Astrocyte (in vitro differentiated cells and primary cell): ENCODE data around the gene ECE2. TPM values are rescaled to one million over a fixed set of nuclear protein-coding genes. Genes with fewer than 3 reads are reported as not detected.

ENCODE experiments used
- DNase-seq: peaks from one replicate; pipeline ENCODE4 v3.0.0-alpha.2; 2010; ENCODE audit warnings: low read depth
- FAIRE-seq: peaks from 2 replicates; lab custom pipeline; 2011; peaks lifted over from hg19 to GRCh38; lab: Jason Lieb, UNC
- H2AFZ ChIP-seq: 2 replicates; pipeline ENCODE4 v1.6.0; 2012; ENCODE audit warnings: low read depth, low read length, inconsistent platforms
- H3K27ac ChIP-seq: 2 replicates; pipeline ENCODE4 v1.5.1; 2011; ENCODE audit warnings: low read depth, low read length, inconsistent platforms
- H3K27me3 ChIP-seq: 2 replicates; pipeline ENCODE4 v1.6.0; 2011; ENCODE audit warnings: low read length, inconsistent platforms; ENCODE audit not compliant: insufficient read depth
- H3K36me3 ChIP-seq: 2 replicates; pipeline ENCODE4 v1.5.1; 2011; ENCODE audit warnings: low read length, inconsistent platforms; ENCODE audit not compliant: insufficient read depth
- H3K4me1 ChIP-seq: 2 replicates; pipeline ENCODE4 v1.5.1; 2011; ENCODE audit warnings: low read length, inconsistent platforms; ENCODE audit not compliant: insufficient read depth
- H3K4me2 ChIP-seq: 2 replicates; pipeline ENCODE4 v1.6.0; 2012; ENCODE audit warnings: low read length, inconsistent platforms
- H3K4me3 ChIP-seq: 2 replicates; pipeline ENCODE4 v1.5.1; 2011; ENCODE audit warnings: low read depth, mild to moderate bottlenecking, low read length, inconsistent platforms; ENCODE audit not compliant: insufficient read depth
- H3K79me2 ChIP-seq: 2 replicates; pipeline ENCODE4 v1.6.0; 2012; ENCODE audit warnings: mild to moderate bottlenecking, low read length, inconsistent platforms; ENCODE audit not compliant: insufficient read depth
- H3K9ac ChIP-seq: 2 replicates; pipeline ENCODE4 v1.6.0; 2012; ENCODE audit warnings: mild to moderate bottlenecking, low read length, inconsistent platforms
- H3K9me3 ChIP-seq: 2 replicates; pipeline ENCODE4 v1.5.1; 2012; ENCODE audit warnings: low read depth, mild to moderate bottlenecking, low read length, inconsistent platforms; ENCODE audit not compliant: insufficient read depth
- H4K20me1 ChIP-seq: 2 replicates; pipeline ENCODE4 v1.6.0; 2012; ENCODE audit warnings: low read length, inconsistent platforms; ENCODE audit not compliant: insufficient read depth
- H3K27ac Mint-ChIP-seq: one replicate; pipeline ENCODE4 v1.8.0; 2021; ENCODE audit warnings: mild to moderate bottlenecking, mixed read lengths; ENCODE audit not compliant: unreplicated experiment
- H3K27me3 Mint-ChIP-seq: one replicate; pipeline ENCODE4 v1.8.0; 2021; ENCODE audit warnings: low read depth, mixed read lengths; ENCODE audit not compliant: unreplicated experiment
- H3K36me3 Mint-ChIP-seq: one replicate; pipeline ENCODE4 v1.8.0; 2021; ENCODE audit warnings: low read depth, mixed read lengths; ENCODE audit not compliant: unreplicated experiment
- H3K4me1 Mint-ChIP-seq: one replicate; pipeline ENCODE4 v1.8.0; 2021; ENCODE audit warnings: low read depth, mixed read lengths; ENCODE audit not compliant: unreplicated experiment
- H3K4me3 Mint-ChIP-seq: one replicate; pipeline ENCODE4 v1.8.0; 2021; ENCODE audit warnings: mild to moderate bottlenecking, moderate library complexity, mixed read lengths; ENCODE audit not compliant: unreplicated experiment
- H3K9me3 Mint-ChIP-seq: one replicate; pipeline ENCODE4 v1.8.0; 2021; ENCODE audit warnings: mild to moderate bottlenecking, mixed read lengths; ENCODE audit not compliant: unreplicated experiment
- CTCF ChIP-seq: IDR thresholded peaks from 2 replicates; pipeline ENCODE4 v1.5.1; 2011; ENCODE audit warnings: low read depth, mild to moderate bottlenecking, inconsistent platforms, low read length, moderate library complexity; ENCODE audit not compliant: insufficient read depth
- EZH2 ChIP-seq: IDR thresholded peaks from 2 replicates; pipeline ENCODE4 v1.6.1; 2012; ENCODE audit warnings: mild to moderate bottlenecking, low read length, inconsistent platforms; ENCODE audit not compliant: insufficient read depth
- total RNA-seq: library from RNA; stranded (reverse); gene quantifications from 2 replicates; pipeline ENCODE4 v1.2.1, GENCODE V29; 2021

Gene ECE2
- total RNA-seq, 1 donor from 2014 or later = not detected

GRCh38 chr3:184317201-184317600, 41.4 kb downstream of the ECE2 start:
- H3K4me1 ChIP-seq = peaks cover 35% of the 10 kb centered on the region
- FAIRE-seq = no peak
- H3K9ac ChIP-seq = peak overlapping the region; percentile 99
- Mint-ChIP-seq H3K27ac (peak overlapping the region; percentile 19), H3K9me3 (no peaks in the 10 kb centered on the region), H3K36me3 (peaks cover 16% of the 10 kb centered on the region), H3K27me3 (no peaks in the 10 kb centered on the region), H3K4me1 (peaks cover 25% of the 10 kb centered on the region), H3K4me3 (peak overlapping the region; percentile 91)
- H3K36me3 ChIP-seq = peaks cover 28% of the 10 kb centered on the region
- TF ChIP-seq EZH2 (no peak), CTCF (no peak)
- DNase-seq = no peak
- H3K27ac ChIP-seq = no peak overlapping the region
- H4K20me1 ChIP-seq = peaks cover 70% of the 10 kb centered on the region
- H3K79me2 ChIP-seq = peaks cover 75% of the 10 kb centered on the region
- peak overlapping the region; percentile 98 for H3K4me2 ChIP-seq
- no peaks in the 10 kb centered on the region for H3K27me3 ChIP-seq
- no peaks in the 10 kb centered on the region for H3K9me3 ChIP-seq
- peak overlapping the region; percentile 97 for H3K4me3 ChIP-seq
- H2AFZ ChIP-seq = no peak overlapping the region

- Histone ChIP-seq H3K79me2 (peaks cover 99% of the 10 kb centered on the region), H4K20me1 (peaks cover 99% of the 10 kb centered on the region), H3K27me3 (no peaks in the 10 kb centered on the region), H3K27ac (peak overlapping the region; percentile 74), H3K4me1 (peaks cover 35% of the 10 kb centered on the region), H3K9me3 (no peaks in the 10 kb centered on the region), H3K36me3 (peaks cover 55% of the 10 kb centered on the region), H2AFZ (no peak overlapping the region), H3K4me2 (peak overlapping the region; percentile 82), H3K4me3 (no peak overlapping the region), H3K9ac (peak overlapping the region; percentile 55)
- no peak overlapping the region for H3K4me3 Mint-ChIP-seq
- H3K9me3 Mint-ChIP-seq = no peaks in the 10 kb centered on the region
- no peaks in the 10 kb centered on the region for H3K27me3 Mint-ChIP-seq
- H3K4me1 Mint-ChIP-seq = peaks cover 28% of the 10 kb centered on the region
- FAIRE-seq = no peak
- TF ChIP-seq CTCF (no peak), EZH2 (no peak)
- DNase-seq = peak; percentile 92
- H3K36me3 Mint-ChIP-seq = peaks cover 30% of the 10 kb centered on the region
- peak overlapping the region; percentile 86 for H3K27ac Mint-ChIP-seq
Observed at GRCh38 chr3:184320104-184320445, 44.3 kb downstream of the ECE2 start.

GRCh38 chr3:184321666-184322065, 45.8 kb downstream of the ECE2 start:
- Mint-ChIP-seq H3K9me3 (no peaks in the 10 kb centered on the region), H3K36me3 (peaks cover 40% of the 10 kb centered on the region), H3K27ac (peak overlapping the region; percentile 58), H3K4me3 (no peak overlapping the region), H3K27me3 (no peaks in the 10 kb centered on the region), H3K4me1 (peaks cover 25% of the 10 kb centered on the region)
- H3K9me3 ChIP-seq = no peaks in the 10 kb centered on the region
- H3K4me1 ChIP-seq = peaks cover 30% of the 10 kb centered on the region
- no peak overlapping the region for H3K27ac ChIP-seq
- H4K20me1 ChIP-seq = peaks cover 99% of the 10 kb centered on the region
- no peak overlapping the region for H3K9ac ChIP-seq
- DNase-seq = no peak
- no peaks in the 10 kb centered on the region for H3K27me3 ChIP-seq
- peaks cover 99% of the 10 kb centered on the region for H3K79me2 ChIP-seq
- H3K36me3 ChIP-seq = peaks cover 71% of the 10 kb centered on the region
- TF ChIP-seq EZH2 = no peak
- TF ChIP-seq CTCF = no peak
- no peak for FAIRE-seq
- H3K4me2 ChIP-seq = no peak overlapping the region
- no peak overlapping the region for H3K4me3 ChIP-seq
- H2AFZ ChIP-seq = no peak overlapping the region
